ENCODE data around the gene CYBA. TPM values are rescaled to one million over a fixed set of nuclear protein-coding genes. Genes with fewer than 3 reads are reported as not detected.

Gene CYBA
- total and polyA plus RNA-seq, 9 of the 15 experiments (the other 6 are each of a cell fraction or from before 2014, with no cell fraction given) = 0.34 to 683 (median 93.0) TPM

DNA sequence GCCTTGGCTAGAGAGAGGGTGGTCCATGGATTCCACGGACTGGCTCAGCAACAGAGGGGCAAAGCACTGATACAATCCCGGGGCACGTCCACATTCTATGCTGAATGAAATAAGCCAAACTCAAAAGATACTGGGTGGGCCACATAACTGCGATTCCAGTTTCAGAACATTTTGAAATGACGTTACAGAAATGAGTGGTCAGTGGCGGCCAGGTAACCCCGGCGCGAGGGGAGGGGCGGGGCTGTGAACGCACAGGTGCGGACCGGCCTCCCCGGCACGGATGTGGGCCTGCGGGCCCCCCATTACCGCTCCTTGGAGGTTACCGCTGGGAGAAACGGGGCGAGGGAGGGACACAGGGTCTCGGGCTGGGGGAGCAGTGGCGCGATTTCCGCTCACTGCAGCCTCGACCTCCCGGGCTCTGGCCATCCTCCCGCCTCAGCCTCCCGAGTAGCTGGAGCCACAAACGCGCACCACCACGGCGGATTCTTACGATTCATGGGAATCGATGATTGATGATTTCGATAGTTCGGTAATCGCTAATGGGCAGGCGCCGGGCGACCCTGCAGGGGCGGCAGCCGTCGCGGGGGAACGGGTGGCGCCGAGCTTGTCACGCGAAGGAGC lies 11.5 kb upstream of the CYBA start (continued):
- TF ChIP-seq ARID4B (CRISPR knock-in tag; IDR thresholded peaks at IDR 0.05) (peak; percentile 77; the same call in 1 of the 2 replicates), ZBTB17 (CRISPR knock-in tag; IDR thresholded peaks at IDR 0.05) (peak; percentile 91), HIVEP1 (CRISPR knock-in tag; IDR thresholded peaks at IDR 0.05) (no peak), POLR3A (IDR thresholded peaks at IDR 0.05; ENCODE audit: borderline replicate concordance, extremely low read depth, insufficient read depth, insufficient read length) (no peak), TCFL5 (CRISPR knock-in tag; conservative IDR thresholded peaks at IDR 0.05) (no peak), TCF7L2 (IDR thresholded peaks at IDR 0.05; ENCODE audit: low read depth, low read length) (no peak), GATAD2B (IDR thresholded peaks at IDR 0.05; ENCODE audit: borderline replicate concordance) (peak; percentile 80; the same call in 1 of the 2 replicates), DMBX1 (CRISPR knock-in tag; IDR thresholded peaks at IDR 0.05; ENCODE audit: borderline replicate concordance) (no peak), ZNF143 (CRISPR knock-in tag; IDR thresholded peaks at IDR 0.05) (0 out of 2 replicates have a peak, but pooled peaks have one; percentile 45), PCBP1 (IDR thresholded peaks at IDR 0.05; ENCODE audit: low read depth, low read length, poor library complexity, severe bottlenecking) (peak; percentile 32), ZNF696 (CRISPR knock-in tag; conservative IDR thresholded peaks at IDR 0.05) (no peak), FOXA3 (CRISPR knock-in tag; conservative IDR thresholded peaks at IDR 0.05 in 1 of 2, IDR thresholded peaks at IDR 0.05 in 1 of 2) (peak in 1 of 2 experiments; percentile 72; a peak in 1 of 4 replicates), NR3C1 (CRISPR knock-in tag; IDR thresholded peaks at IDR 0.05) (0 out of 2 replicates have a peak, but pooled peaks have one; percentile 74), ZEB2 (IDR thresholded peaks at IDR 0.05) (peak; percentile 76; the same call in 1 of the 2 replicates), CREM (IDR thresholded peaks at IDR 0.05; ENCODE audit: low read depth) (peak; percentile 13; the same call in 1 of the 2 replicates), KLF13 (tag; IDR thresholded peaks at IDR 0.05; ENCODE audit: borderline replicate concordance, low read depth) (0 out of 2 replicates have a peak, but pooled peaks have one; percentile 22), TEAD4 (IDR thresholded peaks at IDR 0.05; ENCODE audit: low read length) (no peak), TEAD4 (CRISPR knock-in tag; IDR thresholded peaks at IDR 0.05; ENCODE audit: borderline replicate concordance) (peak; percentile 70)
- TF ChIP-seq, protein P1, sequence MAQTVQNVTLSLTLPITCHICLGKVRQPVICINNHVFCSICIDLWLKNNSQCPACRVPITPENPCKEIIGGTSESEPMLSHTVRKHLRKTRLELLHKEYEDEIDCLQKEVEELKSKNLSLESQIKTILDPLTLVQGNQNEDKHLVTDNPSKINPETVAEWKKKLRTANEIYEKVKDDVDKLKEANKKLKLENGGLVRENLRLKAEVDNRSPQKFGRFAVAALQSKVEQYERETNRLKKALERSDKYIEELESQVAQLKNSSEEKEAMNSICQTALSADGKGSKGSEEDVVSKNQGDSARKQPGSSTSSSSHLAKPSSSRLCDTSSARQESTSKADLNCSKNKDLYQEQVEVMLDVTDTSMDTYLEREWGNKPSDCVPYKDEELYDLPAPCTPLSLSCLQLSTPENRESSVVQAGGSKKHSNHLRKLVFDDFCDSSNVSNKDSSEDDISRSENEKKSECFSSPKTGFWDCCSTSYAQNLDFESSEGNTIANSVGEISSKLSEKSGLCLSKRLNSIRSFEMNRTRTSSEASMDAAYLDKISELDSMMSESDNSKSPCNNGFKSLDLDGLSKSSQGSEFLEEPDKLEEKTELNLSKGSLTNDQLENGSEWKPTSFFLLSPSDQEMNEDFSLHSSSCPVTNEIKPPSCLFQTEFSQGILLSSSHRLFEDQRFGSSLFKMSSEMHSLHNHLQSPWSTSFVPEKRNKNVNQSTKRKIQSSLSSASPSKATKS (CRISPR knock-in tag; IDR thresholded peaks at IDR 0.05) = no peak
- TF ChIP-seq, protein P2, sequence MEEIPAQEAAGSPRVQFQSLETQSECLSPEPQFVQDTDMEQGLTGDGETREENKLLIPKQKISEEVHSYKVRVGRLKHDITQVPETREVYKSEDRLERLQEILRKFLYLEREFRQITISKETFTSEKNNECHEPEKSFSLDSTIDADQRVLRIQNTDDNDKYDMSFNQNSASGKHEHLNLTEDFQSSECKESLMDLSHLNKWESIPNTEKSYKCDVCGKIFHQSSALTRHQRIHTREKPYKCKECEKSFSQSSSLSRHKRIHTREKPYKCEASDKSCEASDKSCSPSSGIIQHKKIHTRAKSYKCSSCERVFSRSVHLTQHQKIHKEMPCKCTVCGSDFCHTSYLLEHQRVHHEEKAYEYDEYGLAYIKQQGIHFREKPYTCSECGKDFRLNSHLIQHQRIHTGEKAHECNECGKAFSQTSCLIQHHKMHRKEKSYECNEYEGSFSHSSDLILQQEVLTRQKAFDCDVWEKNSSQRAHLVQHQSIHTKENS (CRISPR knock-in tag; IDR thresholded peaks at IDR 0.05) = no peak
